Measurements from ENCODE around the gene UNC13A.
"Not testable (repeated sequence)": the region's sequence is repeated elsewhere in the genome, so short reads cannot be mapped to it uniquely, and the experiment has no call there.

Gene UNC13A

DNA sequence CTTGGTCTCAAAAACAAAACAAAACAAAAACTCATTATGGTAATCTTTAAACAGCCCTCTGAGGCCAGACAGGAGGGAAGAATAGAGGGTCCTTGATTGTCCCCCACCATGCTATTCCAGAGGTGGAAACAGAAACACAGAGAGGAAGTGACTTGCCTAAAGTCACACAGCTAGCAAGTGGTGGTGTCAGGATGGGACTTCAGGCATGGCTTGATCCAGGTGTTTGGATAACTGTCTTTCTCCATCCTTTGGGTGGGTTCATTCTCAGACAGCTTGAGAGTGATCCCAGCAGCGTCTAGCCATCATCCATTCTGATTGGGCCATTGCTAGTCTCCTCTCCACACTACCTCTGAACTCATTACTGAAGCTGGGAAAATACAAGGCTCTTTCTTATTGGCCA lies 120.2 kb downstream of the UNC13A start:
- no peak for DNase-seq (ENCODE audit: low spot score)

DNA sequence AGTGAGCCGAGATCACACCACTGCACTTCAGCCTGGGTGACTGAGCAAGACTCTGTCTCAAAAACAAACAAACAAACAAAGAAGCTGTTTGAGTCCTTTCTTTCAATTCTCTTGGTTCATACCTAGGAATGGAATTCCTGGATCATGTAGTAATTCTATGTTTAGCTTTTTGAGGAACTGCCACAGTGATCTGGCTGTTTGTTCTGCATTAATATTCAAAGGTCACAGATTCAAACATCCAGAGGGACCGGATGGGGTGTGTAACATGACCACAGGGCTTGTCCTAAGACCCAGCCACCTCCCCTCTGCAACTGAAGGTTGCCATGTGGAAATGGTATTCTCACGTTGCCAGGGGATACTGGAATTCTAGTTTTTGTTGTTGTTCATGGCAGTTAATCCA lies 122.5 kb downstream of the UNC13A start:
- peak; percentile 59 for DNase-seq (ENCODE audit: low spot score)

GRCh38 chr19:17564781-17565180 lies 123.4 kb downstream of the UNC13A start:
- no peak for DNase-seq (ENCODE audit: low spot score)

GRCh38 chr19:17562561-17562960 lies 125.6 kb downstream of the UNC13A start:
- no peak for DNase-seq (ENCODE audit: low spot score)

DNA sequence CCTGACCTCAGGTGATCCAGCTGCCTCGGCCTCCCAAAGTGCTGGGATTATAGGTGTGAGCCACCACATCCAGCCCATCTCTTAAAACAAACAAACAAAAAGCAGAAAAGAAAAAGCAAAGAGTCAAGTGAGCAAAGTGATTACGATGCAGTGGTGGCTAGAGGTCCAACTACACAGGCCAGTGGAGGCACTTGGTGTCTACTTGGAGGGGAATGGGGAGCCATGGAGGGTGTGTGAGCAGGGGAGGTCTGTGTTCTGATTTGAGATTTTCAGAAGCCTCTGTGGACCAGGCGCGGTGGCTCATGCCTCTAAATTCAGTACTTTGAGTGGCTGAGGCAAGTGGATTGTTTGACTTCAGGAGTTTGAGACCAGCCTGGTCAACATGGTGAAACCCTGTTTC lies 126.1 kb downstream of the UNC13A start:
- no peak for DNase-seq (ENCODE audit: low spot score)

DNA sequence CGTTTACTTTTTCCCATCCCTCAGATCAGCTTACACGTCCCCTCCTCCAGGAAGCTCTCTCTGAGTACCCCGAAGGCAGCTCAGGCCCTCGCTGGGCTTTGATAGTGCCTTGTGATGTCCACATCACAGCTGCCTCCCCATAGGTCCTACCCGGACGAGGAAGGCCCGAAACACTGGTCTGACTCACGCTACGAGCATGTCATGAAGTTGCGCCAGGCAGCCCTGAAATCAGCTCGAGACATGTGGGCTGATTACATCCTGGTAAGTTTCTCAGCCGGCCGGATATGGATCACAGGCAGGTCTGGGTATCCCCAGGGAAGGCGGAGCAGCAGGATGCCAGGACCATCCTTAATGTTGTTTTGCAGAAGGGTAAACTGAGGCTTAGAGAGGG lies 128.0 kb downstream of the UNC13A start:
- DNase-seq (ENCODE audit: low spot score) = no peak

GRCh38 chr19:17557466-17557865 lies 130.7 kb downstream of the UNC13A start:
- no peak for DNase-seq (ENCODE audit: low spot score)

DNA sequence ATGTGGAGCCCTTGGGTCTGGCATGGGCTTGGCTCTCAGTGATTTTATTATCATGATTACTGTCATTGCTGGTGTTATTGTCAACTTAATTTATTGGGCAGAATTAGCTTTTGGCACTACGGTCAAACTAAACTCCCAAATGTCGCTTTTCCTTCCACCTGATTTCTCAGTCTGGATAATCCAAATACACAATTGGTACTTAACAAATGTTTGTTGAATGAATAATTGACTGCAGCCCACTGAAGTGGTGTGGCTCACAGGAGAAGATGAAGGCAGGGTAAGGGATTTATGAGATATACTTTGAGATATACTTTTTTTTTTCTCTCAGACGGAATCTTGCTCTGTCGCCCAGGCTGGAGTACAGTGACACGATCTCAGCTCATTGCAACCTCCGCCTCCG lies 131.2 kb downstream of the UNC13A start:
- no peak for DNase-seq (ENCODE audit: low spot score)

GRCh38 chr19:17555929-17556813 lies 132.0 kb downstream of the UNC13A start:
- peak; percentile 58 for DNase-seq (ENCODE audit: low spot score)

DNA sequence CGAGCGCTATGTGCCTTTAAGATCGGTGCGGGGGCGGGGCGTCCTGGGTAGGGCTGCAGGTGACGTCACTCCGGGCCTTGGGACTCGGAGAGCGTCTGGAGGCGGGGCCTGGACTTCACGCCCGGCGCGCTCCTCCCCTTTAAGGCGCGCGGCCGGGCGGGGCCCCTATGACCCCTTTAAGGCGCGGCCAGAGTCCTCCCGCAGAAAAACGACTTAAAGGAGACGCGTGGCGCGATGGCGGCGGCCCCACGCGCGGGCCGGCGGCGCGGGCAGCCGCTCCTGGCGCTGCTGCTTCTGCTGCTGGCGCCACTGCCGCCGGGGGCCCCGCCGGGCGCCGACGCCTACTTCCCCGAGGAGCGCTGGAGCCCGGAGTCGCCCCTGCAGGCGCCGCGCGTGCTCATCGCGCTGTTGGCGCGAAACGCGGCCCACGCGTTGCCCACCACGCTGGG lies 132.7 kb downstream of the UNC13A start, which contains the start of gene COLGALT1:
Gene COLGALT1, plus strand, starts transcription at position 170 of the 449 bp plus-strand sequence. Its CDS starts 65 bp downstream, at position 235.
- peak; percentile 96 for DNase-seq (ENCODE audit: low spot score)

DNA sequence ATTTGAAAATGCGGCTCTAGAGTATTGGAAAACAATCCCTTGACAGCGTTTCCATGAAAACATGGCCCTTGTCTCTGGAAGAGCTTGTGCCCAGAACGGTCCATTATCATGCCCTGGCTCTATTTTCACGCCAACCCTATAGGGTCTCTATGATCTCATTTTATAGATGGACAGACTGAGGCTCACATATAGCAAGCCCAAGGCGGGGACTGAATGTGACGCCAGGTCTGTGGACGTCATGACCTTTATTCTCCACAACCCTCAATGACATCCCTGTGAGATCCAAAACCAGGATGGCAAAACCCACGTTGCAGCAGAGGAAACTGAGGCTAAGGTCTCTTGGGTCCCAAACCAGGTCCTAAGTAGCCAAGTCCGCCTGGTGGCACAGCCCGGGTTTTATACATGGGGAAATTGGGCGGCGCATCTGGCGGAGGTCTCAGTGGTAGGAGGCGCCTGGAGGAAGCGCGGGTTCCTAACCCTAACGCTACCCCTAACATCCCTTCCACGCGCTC lies 133.1 kb downstream of the UNC13A start:
- no peak for DNase-seq (ENCODE audit: low spot score)

DNA sequence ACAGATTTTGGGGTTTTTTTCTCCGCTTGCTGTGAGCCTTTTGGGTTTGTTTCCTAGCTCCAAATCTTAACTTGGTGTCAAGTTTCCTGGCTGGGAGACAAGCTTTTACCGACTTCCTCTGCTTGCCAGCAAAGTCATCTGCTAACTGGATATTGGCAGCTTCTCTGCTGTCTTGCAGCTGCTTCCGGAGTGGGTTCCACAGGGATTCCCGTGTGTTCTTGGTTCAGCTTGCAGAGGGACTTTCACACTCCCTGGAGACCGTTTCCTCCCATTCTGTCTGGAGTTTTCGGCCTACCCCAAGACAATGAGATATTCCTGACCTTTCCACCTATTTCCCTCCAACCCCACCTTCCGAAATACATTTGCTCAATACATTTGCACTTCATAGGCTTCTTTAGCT lies 134.9 kb downstream of the UNC13A start:
- DNase-seq (ENCODE audit: low spot score) = no peak

DNA sequence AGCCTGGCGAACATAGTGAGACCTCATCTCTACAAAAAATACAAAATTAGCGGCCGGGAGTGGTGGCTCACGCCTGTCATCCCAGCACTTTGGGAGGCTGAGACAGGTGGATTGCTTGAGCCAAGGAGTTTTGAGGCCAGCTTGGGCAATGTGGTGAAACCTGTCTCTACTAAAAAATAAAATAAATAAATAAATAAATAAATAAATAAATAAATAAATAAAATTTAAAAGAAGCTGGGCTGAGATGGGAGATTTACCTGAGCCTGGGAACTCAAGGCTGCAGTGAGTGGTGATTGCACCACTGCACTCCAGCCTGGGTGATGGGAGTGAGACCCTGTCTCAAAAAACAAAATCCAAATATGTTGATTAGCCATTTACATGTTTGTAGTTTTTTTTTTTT lies 135.4 kb downstream of the UNC13A start:
- not testable (repeated sequence) for DNase-seq (ENCODE audit: low spot score)
